OCI-LY7 (cell line): ENCODE measurements around the gene KAZALD1. TPM values are rescaled to one million over a fixed set of nuclear protein-coding genes. Genes with fewer than 3 reads are reported as not detected.
A peak's percentile ranks its signal among the peaks of the same experiment; 100 is the strongest.

Experiments used
- BruUV-seq: library from RNA; stranded (reverse); fragments of 400-500 nt; replicated peaks from 2 replicates; lab custom pipeline; 2021; lab: Mats Ljungman, UMichigan
- CTCF ChIA-PET: fragments of 300-600 bp; sonication (Branson Sonifier 250); formaldehyde crosslinking; loops from one replicate; lab custom pipeline; 2022; ENCODE audit warnings: antibody characterized with exemption; ENCODE audit not compliant: unreplicated experiment; lab: Charles Lee
- POLR2A ChIA-PET: fragments of 300-600 bp; sonication (Branson Sonifier 250); formaldehyde crosslinking; loops from one replicate; lab custom pipeline; 2022; ENCODE audit warnings: antibody characterized with exemption; lab: Charles Lee
- DNase-seq: peaks from one replicate; pipeline ENCODE4 v3.0.0-alpha.2; 2015; ENCODE audit warnings: low spot score
- H2AFZ ChIP-seq: fragments of 200-600 bp; sonication (generic), shearing (Covaris generic); 2 replicates; pipeline ENCODE4 v1.6.1; 2014; ENCODE audit warnings: mild to moderate bottlenecking, antibody characterized with exemption, low read length, moderate library complexity
- H3K27ac ChIP-seq: fragments of 200-600 bp; sonication (generic); 2 replicates; pipeline ENCODE4 v1.5.1; 2014; ENCODE audit warnings: mixed run types, low read depth, mild to moderate bottlenecking, moderate library complexity, low read length, inconsistent platforms; ENCODE audit not compliant: poor library complexity, severe bottlenecking
- H3K36me3 ChIP-seq: fragments of 200-600 bp; sonication (generic); 2 replicates; pipeline ENCODE4 v1.6.1; 2014; ENCODE audit warnings: mild to moderate bottlenecking, antibody characterized with exemption, low read length, moderate library complexity, mixed read lengths; ENCODE audit not compliant: insufficient read depth
- H3K4me1 ChIP-seq: fragments of 200-600 bp; sonication (generic); 2 replicates; pipeline ENCODE4 v1.5.1; 2014; ENCODE audit warnings: mild to moderate bottlenecking, low read length; ENCODE audit not compliant: insufficient read depth, poor library complexity, severe bottlenecking
- H3K4me2 ChIP-seq: fragments of 200-600 bp; sonication (generic); 2 replicates; pipeline ENCODE4 v1.6.1; 2014; ENCODE audit warnings: mild to moderate bottlenecking, low read length
- H3K4me3 ChIP-seq: fragments of 200-600 bp; sonication (generic); 2 replicates; pipeline ENCODE4 v1.5.1; 2014; ENCODE audit warnings: mild to moderate bottlenecking, low read depth, low read length; ENCODE audit not compliant: poor library complexity, severe bottlenecking
- H3K79me2 ChIP-seq: fragments of 200-600 bp; sonication (generic); 2 replicates; pipeline ENCODE4 v1.6.1; 2016; ENCODE audit warnings: low read depth, mild to moderate bottlenecking, low read length, moderate library complexity, mixed read lengths; ENCODE audit not compliant: insufficient read depth
- H3K9me2 ChIP-seq: fragments of 200-600 bp; sonication (generic); 2 replicates; pipeline ENCODE4 v1.6.1; 2016; ENCODE audit warnings: mild to moderate bottlenecking, low read length, mixed read lengths; ENCODE audit not compliant: insufficient read depth
- H3K9me3 ChIP-seq: fragments of 200-600 bp; sonication (generic); 2 replicates; pipeline ENCODE4 v1.6.1; 2014; ENCODE audit warnings: mild to moderate bottlenecking, mixed run types, low read length, mixed read lengths
- H4K20me1 ChIP-seq: fragments of 200-600 bp; sonication (generic); 2 replicates; pipeline ENCODE4 v1.6.1; 2014; ENCODE audit warnings: mild to moderate bottlenecking, antibody characterized with exemption, low read length, moderate library complexity, mixed read lengths; ENCODE audit not compliant: insufficient read depth
- EZH2phosphoT487 ChIP-seq: fragments of 200-600 bp; sonication (generic); IDR thresholded peaks from 2 replicates; pipeline ENCODE4 v1.6.1; 2018; ENCODE audit warnings: low read depth, borderline replicate concordance, mild to moderate bottlenecking, mixed run types, antibody characterized with exemption, low read length, moderate library complexity, mixed read lengths
- intact Hi-C: fragments of 100-400 bp; cut with micrococcal nuclease; formaldehyde crosslinking; loops from one replicate; pipeline ENCODE4 v1.10.0; 2022; ENCODE audit not compliant: unreplicated experiment
- total RNA-seq, 2 experiments: library from RNA; depleted of rRNA in 1 of 2; stranded (reverse); fragments of >200 nt in 1 of 2; shearing (Covaris generic) in 1 of 2; gene quantifications; 2 replicates each; pipeline ENCODE4 v1.2.3, GENCODE V29; 2014 to 2022
- TF ChIP-seq, protein P1 (sequence below): fragments of 200-600 bp; sonication (generic); conservative IDR thresholded peaks from 2 replicates; pipeline ENCODE4 v1.5.1; 2014; ENCODE audit warnings: mild to moderate bottlenecking, antibody characterized with exemption, low read length, moderate library complexity, mixed read lengths

KAZALD1 gene
- total RNA-seq, 2 experiments from 2014 or later = 18.8 to 36.4 TPM

DNA sequence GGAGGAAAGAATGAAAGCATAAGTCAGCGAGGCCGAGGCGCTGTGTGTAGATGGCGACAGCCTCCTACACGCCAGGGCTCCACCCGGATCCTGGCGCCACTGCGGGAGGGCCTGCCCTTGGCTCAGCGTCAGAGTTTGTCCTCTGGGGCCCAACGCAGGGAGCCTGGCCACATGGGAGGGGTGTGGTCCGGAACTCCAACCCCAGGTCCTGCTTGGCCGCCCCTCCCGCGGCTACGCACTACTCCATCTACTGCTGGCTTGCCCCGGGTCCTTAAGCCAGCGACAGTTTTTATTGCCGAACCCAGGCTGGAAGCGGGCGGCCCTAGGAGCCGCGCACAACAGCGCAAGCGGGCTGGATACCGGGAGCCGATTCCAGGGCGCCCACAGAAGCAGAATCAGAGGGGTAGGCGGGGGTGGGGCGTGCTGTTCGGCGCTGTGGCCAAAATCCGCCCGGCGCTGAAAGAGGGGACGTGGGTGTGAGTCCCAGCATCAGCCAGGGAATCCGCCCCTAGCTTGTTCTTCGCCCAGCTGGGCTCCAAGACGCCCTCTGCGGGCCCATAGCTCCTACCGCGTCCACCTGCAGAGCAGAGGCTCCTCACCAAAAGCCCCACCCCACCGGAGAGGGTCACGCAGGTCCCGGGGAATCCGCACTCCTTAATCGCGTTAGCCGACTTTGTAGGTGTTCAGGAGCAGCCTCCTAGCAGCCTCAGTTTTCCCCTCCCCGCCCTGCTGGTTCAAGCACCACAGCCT is 4.5 kb downstream of the KAZALD1 start:
- Histone ChIP-seq H4K20me1 (no peaks in the 10 kb centered on the region), H3K36me3 (no peaks in the 10 kb centered on the region), H3K27ac (no peak overlapping the region), H3K9me2 (no peaks in the 10 kb centered on the region), H3K79me2 (no peaks in the 10 kb centered on the region), H3K4me2 (peak overlapping the region; percentile 61), H2AFZ (no peak overlapping the region), H3K9me3 (no peaks in the 10 kb centered on the region), H3K4me3 (peak overlapping the region; percentile 31), H3K4me1 (peaks cover 73% of the 10 kb centered on the region)
- TF ChIP-seq EZH2phosphoT487 = no peak
- TF ChIP-seq, protein P1, sequence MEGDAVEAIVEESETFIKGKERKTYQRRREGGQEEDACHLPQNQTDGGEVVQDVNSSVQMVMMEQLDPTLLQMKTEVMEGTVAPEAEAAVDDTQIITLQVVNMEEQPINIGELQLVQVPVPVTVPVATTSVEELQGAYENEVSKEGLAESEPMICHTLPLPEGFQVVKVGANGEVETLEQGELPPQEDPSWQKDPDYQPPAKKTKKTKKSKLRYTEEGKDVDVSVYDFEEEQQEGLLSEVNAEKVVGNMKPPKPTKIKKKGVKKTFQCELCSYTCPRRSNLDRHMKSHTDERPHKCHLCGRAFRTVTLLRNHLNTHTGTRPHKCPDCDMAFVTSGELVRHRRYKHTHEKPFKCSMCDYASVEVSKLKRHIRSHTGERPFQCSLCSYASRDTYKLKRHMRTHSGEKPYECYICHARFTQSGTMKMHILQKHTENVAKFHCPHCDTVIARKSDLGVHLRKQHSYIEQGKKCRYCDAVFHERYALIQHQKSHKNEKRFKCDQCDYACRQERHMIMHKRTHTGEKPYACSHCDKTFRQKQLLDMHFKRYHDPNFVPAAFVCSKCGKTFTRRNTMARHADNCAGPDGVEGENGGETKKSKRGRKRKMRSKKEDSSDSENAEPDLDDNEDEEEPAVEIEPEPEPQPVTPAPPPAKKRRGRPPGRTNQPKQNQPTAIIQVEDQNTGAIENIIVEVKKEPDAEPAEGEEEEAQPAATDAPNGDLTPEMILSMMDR = peak; percentile 71
- ChIA-PET CTCF (interaction anchor here (1.3 kb wide), 1 partner anchor 16 kb away, joined by 3 read pairs; no protein-coding TSS in a partner anchor), POLR2A (interaction anchor here (1.4 kb wide), 1 partner anchor 25 kb away, joined by 3 read pairs; no protein-coding TSS in a partner anchor)
- BruUV-seq = no TSS peak
- DNase-seq = peak; percentile 71
- intact Hi-C loops = loop anchor here (2.0 kb wide), 1 partner anchor 16 kb away; no protein-coding TSS in a partner anchor

DNA sequence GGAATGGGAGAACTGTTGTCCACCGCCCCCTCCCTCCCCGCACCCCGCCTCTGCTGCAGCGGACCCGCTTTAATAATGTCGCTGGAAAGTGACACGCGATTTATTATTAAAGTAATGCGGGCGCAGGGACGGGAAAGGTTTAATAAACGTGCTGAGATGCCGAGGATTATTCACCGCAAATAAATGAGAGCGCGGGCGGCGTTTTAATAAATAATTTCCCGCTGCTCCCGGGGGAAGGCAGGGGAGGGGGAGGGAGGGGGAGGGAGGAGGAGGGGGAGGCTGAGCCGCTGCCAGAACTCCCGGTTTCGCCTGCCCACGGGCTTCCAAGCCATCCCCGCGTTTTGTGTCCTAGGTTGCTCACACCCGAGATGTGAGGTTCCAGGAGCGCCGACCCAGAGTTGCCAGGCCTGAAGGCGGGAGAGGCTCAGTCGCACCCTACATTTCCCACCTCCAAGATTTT is 5.1 kb downstream of the KAZALD1 start:
- Histone ChIP-seq H3K4me2 (peak overlapping the region; percentile 100), H3K9me3 (no peaks in the 10 kb centered on the region), H3K4me1 (peaks cover 73% of the 10 kb centered on the region), H3K79me2 (no peaks in the 10 kb centered on the region), H3K27ac (no peak overlapping the region), H2AFZ (peak overlapping the region; percentile 87), H3K36me3 (no peaks in the 10 kb centered on the region), H4K20me1 (no peaks in the 10 kb centered on the region), H3K4me3 (peak overlapping the region; percentile 71), H3K9me2 (no peaks in the 10 kb centered on the region)
- intact Hi-C loops = loop anchor here (2.0 kb wide), 1 partner anchor 16 kb away; no protein-coding TSS in a partner anchor
- BruUV-seq = no TSS peak
- ChIA-PET POLR2A (interaction anchor here (1.4 kb wide), 1 partner anchor 25 kb away, joined by 3 read pairs; no protein-coding TSS in a partner anchor), CTCF (interaction anchor here (0.7 to 1.3 kb wide), 2 partner anchors 16 to 17 kb away, joined by 3 to 5 read pairs; no protein-coding TSS in a partner anchor)
- DNase-seq = peak; percentile 11
- no peak for TF ChIP-seq EZH2phosphoT487
- TF ChIP-seq, protein P1 = no peak; the same call in 1 of the 2 replicates
